ENCODE results near the gene DPEP3.

DNA sequence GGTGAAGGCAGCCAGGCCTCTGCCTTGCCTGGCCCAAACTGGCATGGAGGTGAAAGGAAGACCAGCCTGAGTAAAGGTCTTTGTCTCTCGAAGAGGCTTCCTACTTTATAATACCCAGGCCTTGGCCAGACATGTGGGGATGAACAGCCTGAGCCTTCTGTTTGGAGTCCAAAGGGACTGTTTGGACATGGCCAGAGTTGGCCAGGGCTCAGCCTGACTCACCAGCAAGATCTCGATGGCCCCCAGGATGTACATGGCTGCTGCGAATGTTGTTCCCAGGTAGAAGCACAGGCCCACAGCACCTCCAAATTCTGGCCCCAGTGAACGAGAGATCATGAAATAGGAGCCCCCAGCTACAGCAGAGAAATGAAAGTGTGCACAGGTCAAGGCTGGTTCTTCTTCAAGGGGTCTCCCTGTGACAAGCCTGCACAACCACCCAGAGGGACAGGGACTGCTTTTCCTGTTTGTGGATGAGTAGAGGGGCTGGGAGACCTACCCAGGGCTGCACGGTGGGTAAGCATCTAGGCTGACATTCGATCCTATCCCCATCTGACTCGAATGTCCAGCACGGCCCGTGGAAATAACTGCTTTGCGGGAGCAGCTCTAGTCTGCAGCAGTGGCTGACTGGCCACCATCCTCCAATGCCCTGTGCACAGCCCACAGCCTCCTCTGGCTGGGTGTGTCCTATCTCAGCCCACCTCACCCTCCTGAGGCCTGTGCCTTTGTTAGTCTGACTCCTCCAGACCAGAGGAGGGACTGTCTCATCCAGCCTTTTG lies 25.7 kb downstream of the DPEP3 start:
- TF ChIP-seq POLR2A (IDR thresholded peaks at IDR 0.05) = no peak
- TF ChIP-seq CTCF (IDR thresholded peaks at IDR 0.05 in 8 of 11, conservative IDR thresholded peaks at IDR 0.05 in 3 of 11) = no peak
- peak in 1 of 3 donors; percentile 22 for TF ChIP-seq POLR2AphosphoS5 (IDR thresholded peaks at IDR 0.05)
